K562 (cell line): Measurements from ENCODE around the gene KDM2A. TPM values are rescaled to one million over a fixed set of nuclear protein-coding genes. Genes with fewer than 3 reads are reported as not detected.

Experiments used
- ATAC-seq: fragments of 200-7000 bp; cut with Tn5 transposase; 3 replicates; pipeline ENCODE4 v1.9.1; 2020; ENCODE audit warnings: moderate library complexity
- BruUV-seq: library from RNA; stranded (reverse); fragments of 400-500 nt; replicated peaks from 2 replicates; lab custom pipeline; 2021; lab: Mats Ljungman, UMichigan
- CTCF ChIA-PET: fragments of 300-600 bp; formaldehyde crosslinking; extraction: SDS; loops from one replicate; lab custom pipeline; 2021; ENCODE audit warnings: low intra/inter-chr PET ratio; lab: Yijun Ruan, JAX
- POLR2A ChIA-PET: fragments of 300-600, 350-650 bp; sonication (Branson Sonifier 250); formaldehyde crosslinking; extraction: SDS; loops from one replicate; lab custom pipeline; 2021; ENCODE audit warnings: antibody characterized with exemption, inconsistent platforms; lab: Yijun Ruan, JAX
- DNase-seq, 4 experiments: peaks; one replicate each; pipeline versions ENCODE4 v3.0.0 to v3.0.0-alpha.2; 2011 to 2018; ENCODE audit warnings: low spot score in 3 of 4, mixed read lengths in 3 of 4; ENCODE audit errors: extremely low read depth in 1 of 4
- FAIRE-seq: peaks from 2 replicates; lab custom pipeline; 2011; peaks lifted over from hg19 to GRCh38; lab: Jason Lieb, UNC
- H2AFZ ChIP-seq: 2 replicates; pipeline ENCODE4 v1.6.0; 2011; ENCODE audit warnings: low read depth, low read length, control low read depth, inconsistent platforms
- H3K27ac ChIP-seq: fragments of 200-600 bp; 3 replicates; pipeline ENCODE4 v1.8.0; 2011; ENCODE audit warnings: low read depth, mild to moderate bottlenecking, control low read depth, inconsistent platforms, low read length, moderate library complexity, mixed read lengths; ENCODE audit errors: extremely low read depth
- H3K27me3 ChIP-seq, 2 experiments: fragments of 300-600 bp in 1 of 2; 2 replicates in 1 of 2; 3 replicates in 1 of 2; pipeline versions ENCODE4 v1.6.0 to v1.8.0; 2011; ENCODE audit warnings: inconsistent platforms in 2 of 2, low read length in 2 of 2, mild to moderate bottlenecking in 1 of 2, mixed read lengths in 1 of 2, moderate library complexity in 1 of 2; ENCODE audit not compliant: control insufficient read depth in 2 of 2, insufficient read depth in 2 of 2
- H3K36me3 ChIP-seq: fragments of 300-600 bp; 3 replicates; pipeline ENCODE4 v1.8.0; 2011; ENCODE audit warnings: mild to moderate bottlenecking, low read length, inconsistent platforms; ENCODE audit not compliant: control insufficient read depth, insufficient read depth
- H3K4me1 ChIP-seq, 2 experiments: fragments of 200-600 bp in 1 of 2; replicated peaks in 1 of 2; 2 replicates in 1 of 2; 3 replicates in 1 of 2; pipeline versions ENCODE4 v1.5.1 to v1.8.0; 2011; ENCODE audit warnings: inconsistent platforms in 2 of 2, low read length in 2 of 2, mild to moderate bottlenecking in 1 of 2, mixed read lengths in 1 of 2, moderate library complexity in 1 of 2; ENCODE audit not compliant: control insufficient read depth in 2 of 2, insufficient read depth in 2 of 2
- H3K4me2 ChIP-seq: 2 replicates; pipeline ENCODE4 v1.6.1; 2011; ENCODE audit warnings: low read length, control low read depth, inconsistent platforms, mixed read lengths; ENCODE audit not compliant: insufficient read depth
- H3K4me3 ChIP-seq: fragments of 200-600 bp; sonication (generic), shearing (Covaris generic); 2 replicates; pipeline ENCODE4 v1.5.1; 2016; ENCODE audit warnings: control low read depth, inconsistent platforms
- H3K79me2 ChIP-seq: fragments of 200-600 bp; 3 replicates; pipeline ENCODE4 v1.8.0; 2011; ENCODE audit warnings: low read length, inconsistent platforms; ENCODE audit not compliant: control insufficient read depth, insufficient read depth
- H3K9ac ChIP-seq, 2 experiments: 2 replicates each; pipeline versions ENCODE4 v1.6.0 to v1.6.1; 2011; ENCODE audit warnings: low read depth in 2 of 2, low read length in 2 of 2, control low read depth in 1 of 2, inconsistent platforms in 1 of 2, mild to moderate bottlenecking in 1 of 2, mixed read lengths in 1 of 2; ENCODE audit not compliant: insufficient read depth in 1 of 2
- H3K9me1 ChIP-seq: one replicate; pipeline ENCODE4 v1.6.0; 2011; ENCODE audit warnings: inconsistent platforms, mild to moderate bottlenecking, low read length, moderate library complexity; ENCODE audit not compliant: control insufficient read depth, insufficient read depth
- H3K9me3 ChIP-seq: replicated peaks from 2 replicates; pipeline ENCODE4 v1.5.1; 2011; ENCODE audit warnings: low read depth, low read length, inconsistent platforms; ENCODE audit not compliant: control insufficient read depth, insufficient read depth
- H4K20me1 ChIP-seq: replicated peaks from 2 replicates; pipeline ENCODE4 v1.6.1; 2011; ENCODE audit warnings: low read length, inconsistent platforms, mixed read lengths; ENCODE audit not compliant: control insufficient read depth, insufficient read depth
- BRD9 ChIP-seq: fragments of 450-650 bp; IDR thresholded peaks from 2 replicates; pipeline ENCODE4 v1.6.1; 2018; ENCODE audit warnings: low read depth; ENCODE audit not compliant: partially characterized antibody
- CBX2 ChIP-seq: fragments of 200-600 bp; sonication (generic); IDR thresholded peaks from one replicate; pipeline ENCODE4 v1.6.1; 2012; ENCODE audit warnings: mild to moderate bottlenecking, low read length, inconsistent platforms; ENCODE audit not compliant: insufficient read depth, poor library complexity, severe bottlenecking
- CBX8 ChIP-seq: fragments of 200-600 bp; sonication (generic); IDR thresholded peaks from 2 replicates; pipeline ENCODE4 v1.6.1; 2012; ENCODE audit warnings: borderline replicate concordance, mixed run types, low read depth, mild to moderate bottlenecking, moderate library complexity, mixed read lengths, low read length, control low read depth, inconsistent platforms; ENCODE audit not compliant: poor library complexity, severe bottlenecking; ENCODE audit errors: extremely low read depth
- GABPB2 ChIP-seq: fragments of 250-450 bp; sonication (Bioruptor Pico); conservative IDR thresholded peaks from 2 replicates; pipeline ENCODE4 v1.5.1; 2021; ENCODE audit warnings: mild to moderate bottlenecking
- POLR2G ChIP-seq: fragments of 200-400 bp; formaldehyde crosslinking; IDR thresholded peaks from 2 replicates; pipeline ENCODE4 v1.6.1; 2017; ENCODE audit warnings: low read depth, mild to moderate bottlenecking, antibody characterized with exemption, low read length, moderate library complexity
- SAFB ChIP-seq: fragments of 200-400 bp; formaldehyde crosslinking; IDR thresholded peaks from 2 replicates; pipeline ENCODE4 v1.6.1; 2017; ENCODE audit warnings: low read depth, low read length, borderline replicate concordance
- STAT5A ChIP-seq: IDR thresholded peaks from 2 replicates; pipeline ENCODE4 v1.6.1; 2012; ENCODE audit warnings: low read length, inconsistent platforms, borderline replicate concordance
- TGIF2 ChIP-seq: sonication (generic); formaldehyde crosslinking; IDR thresholded peaks from 2 replicates; pipeline ENCODE4 v1.8.1; 2022; ENCODE audit warnings: mild to moderate bottlenecking, missing genetic modification reagents, moderate library complexity
- ZBTB7A ChIP-seq: IDR thresholded peaks from 2 replicates; pipeline ENCODE4 v1.6.1; 2011; ENCODE audit warnings: low read depth, mild to moderate bottlenecking, low read length, moderate library complexity, borderline replicate concordance; ENCODE audit not compliant: control insufficient read depth
- ZNF175 ChIP-seq: fragments of 200-800 bp; sonication (Bioruptor generic); IDR thresholded peaks from 2 replicates; pipeline ENCODE4 v1.6.1; 2016; ENCODE audit warnings: low read depth, mild to moderate bottlenecking, missing genetic modification characterization, missing compliant biosample characterization
- ZNF740 ChIP-seq, 3 experiments: fragments of 200-800 bp in 1 of 3; sonication (Bioruptor generic) in 1 of 3; sonication (generic) in 1 of 3; formaldehyde crosslinking in 1 of 3; IDR thresholded peaks; 2 replicates each; pipeline versions ENCODE4 v1.6.1 to v1.8.0; 2016 to 2022; ENCODE audit warnings: mild to moderate bottlenecking in 2 of 3, missing compliant biosample characterization in 2 of 3, missing genetic modification characterization in 2 of 3, missing genetic modification reagents in 1 of 3
- WGBS: fragments of 100-300 bp; shearing (Covaris generic); methylation state at CpG from one replicate; pipeline ENCODE4 v1.1.6; 2016; ENCODE audit warnings: low coverage, mixed read lengths; ENCODE audit not compliant: insufficient coverage; ENCODE audit errors: missing lambda C conversion rate; 5-methylcytosine and 5-hydroxymethylcytosine counted together
- in situ Hi-C: fragments of 300-500 bp; cut with MboI; formaldehyde crosslinking; loops from 4 replicates; pipeline ENCODE4 v1.15.0; 2018; ENCODE audit warnings: inconsistent platforms, mixed read lengths
- intact Hi-C: fragments of 100-400 bp; cut with micrococcal nuclease; formaldehyde crosslinking; loops from 2 replicates; pipeline ENCODE4 v1.14.2; 2022
- polyA plus RNA-seq, 8 experiments: library from polyadenylated mRNA; depleted of rRNA in 4 of 8; stranded (reverse) in 5 of 8; unstranded in 3 of 8; fragments of >200 nt; fragmentation: Nextera tagmentation in 2 of 8; fragmentation: Illumina TruSeq in 1 of 8; extraction: Ambion mirVana in 2 of 8; extraction: Trizol in 1 of 8; gene quantifications; 2 replicates each; pipeline versions ENCODE4 v1.2.1 to v1.2.3, GENCODE V29; 2011 to 2014; ENCODE audit warnings: inconsistent platforms in 1 of 8, missing spikeins in 1 of 8
- total RNA-seq, 7 experiments: library from RNA; depleted of rRNA in 6 of 7; stranded (reverse); fragments of >200 nt in 6 of 7; fragmentation: Illumina TruSeq in 2 of 7; extraction: Trizol in 2 of 7; gene quantifications; 2 replicates each; pipeline versions ENCODE4 v1.2.1 to v1.2.3, GENCODE V29; 2011 to 2021; ENCODE audit warnings: low replicate concordance in 1 of 7
- TF ChIP-seq, protein P1 (sequence below): IDR thresholded peaks from 2 replicates; pipeline ENCODE4 v1.6.1; 2016; ENCODE audit warnings: missing genetic modification characterization, missing compliant biosample characterization

KDM2A gene
- total and polyA plus RNA-seq, 9 of the 15 experiments (the other 6 are each of a cell fraction or from before 2014, with no cell fraction given): 5.0 to 39.3 (median 21.3) TPM

GRCh38 chr11:67116758-67117105 is 2.3 kb upstream of the KDM2A start:
- no peak overlapping the region for H3K27ac ChIP-seq
- WGBS: 44% methylated on average over 3 of the region's 3 CpGs
- POLR2A ChIA-PET: interaction anchor here (1.5 kb wide), 1 partner anchor 22 kb away, joined by 5 read pairs; no protein-coding TSS in a partner anchor

More at GRCh38 chr11:67116758-67117105, 2.3 kb upstream of the KDM2A start:
- H3K4me3 ChIP-seq: no peak overlapping the region
- H3K4me1 ChIP-seq: peaks cover 3 to 34% of the 10 kb centered on the region in 2 experiments
- no peak overlapping the region for H3K4me2 ChIP-seq
- CTCF ChIA-PET: no interaction called here
- H2AFZ ChIP-seq: peak overlapping the region; percentile 53; the same call in 1 of the 2 replicates
- no peak for TF ChIP-seq ZNF740 (CRISPR knock-in tag; IDR thresholded peaks at IDR 0.05)
- no peak for TF ChIP-seq ZNF740 (tag; IDR thresholded peaks at IDR 0.05)
- TF ChIP-seq, protein P1, sequence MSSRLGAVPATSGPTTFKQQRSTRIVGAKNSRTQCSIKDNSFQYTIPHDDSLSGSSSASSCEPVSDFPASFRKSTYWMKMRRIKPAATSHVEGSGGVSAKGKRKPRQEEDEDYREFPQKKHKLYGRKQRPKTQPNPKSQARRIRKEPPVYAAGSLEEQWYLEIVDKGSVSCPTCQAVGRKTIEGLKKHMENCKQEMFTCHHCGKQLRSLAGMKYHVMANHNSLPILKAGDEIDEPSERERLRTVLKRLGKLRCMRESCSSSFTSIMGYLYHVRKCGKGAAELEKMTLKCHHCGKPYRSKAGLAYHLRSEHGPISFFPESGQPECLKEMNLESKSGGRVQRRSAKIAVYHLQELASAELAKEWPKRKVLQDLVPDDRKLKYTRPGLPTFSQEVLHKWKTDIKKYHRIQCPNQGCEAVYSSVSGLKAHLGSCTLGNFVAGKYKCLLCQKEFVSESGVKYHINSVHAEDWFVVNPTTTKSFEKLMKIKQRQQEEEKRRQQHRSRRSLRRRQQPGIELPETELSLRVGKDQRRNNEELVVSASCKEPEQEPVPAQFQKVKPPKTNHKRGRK (tag): no peak
- TF ChIP-seq ZBTB7A: no peak
- TF ChIP-seq GABPB2 (CRISPR knock-in tag): no peak
- no peak for TF ChIP-seq TGIF2 (CRISPR knock-in tag)
- TF ChIP-seq SAFB: no peak
- TF ChIP-seq ZNF175 (CRISPR knock-in tag): no peak
- no peak for TF ChIP-seq CBX8
- TF ChIP-seq BRD9: no peak
- no peak for TF ChIP-seq POLR2G
- TF ChIP-seq CBX2: no peak
- no peak for TF ChIP-seq STAT5A
- peaks cover 26% of the 10 kb centered on the region for H3K79me2 ChIP-seq
- no peaks in the 10 kb centered on the region for H3K9me1 ChIP-seq
- intact Hi-C loops (no loop called here), in situ Hi-C loops (no loop called here)
- no peaks in the 10 kb centered on the region for H3K27me3 ChIP-seq
- no peak overlapping the region for H3K9ac ChIP-seq
- 0 out of 2 replicates have a peak, but pooled peaks cover 10% of the 10 kb centered on the region for H4K20me1 ChIP-seq
- BruUV-seq: no TSS peak
- no peaks in the 10 kb centered on the region for H3K36me3 ChIP-seq
- DNase-seq (no peak), ATAC-seq (no peak), FAIRE-seq (no peak)
- no peaks in the 10 kb centered on the region for H3K9me3 ChIP-seq
